RPMI8226 (cell line): ENCODE results near the gene STAT3.
A peak's percentile ranks its signal among the peaks of the same experiment; 100 is the strongest.
"Not testable (repeated sequence)": the region's sequence is repeated elsewhere in the genome, so short reads cannot be mapped to it uniquely, and the experiment has no call there.

Experiments
- DNase-seq: peaks from one replicate; pipeline ENCODE4 v3.0.0-alpha.2; 2015

Gene STAT3

GRCh38 chr17:42388381-42389134 lies at the start of gene STAT3:
STAT3 (minus strand) TSS chr17:42388442; CDS start chr17:42348516, 39,926 bp downstream.
- peak; percentile 100 for DNase-seq

GRCh38 chr17:42436391-42436790 lies 48.1 kb upstream of the STAT3 start:
- no peak for DNase-seq

- no peak for DNase-seq
Observed at GRCh38 chr17:42431758-42432161, 43.5 kb upstream of the STAT3 start.

GRCh38 chr17:42429726-42430447 lies 41.6 kb upstream of the STAT3 start:
- peak; percentile 47 for DNase-seq

- DNase-seq: peak; percentile 65
Observed at GRCh38 chr17:42428141-42428944, 40.1 kb upstream of the STAT3 start.

- DNase-seq: no peak
Observed at GRCh38 chr17:42424991-42425610, 36.9 kb upstream of the STAT3 start.

GRCh38 chr17:42423766-42424165 lies 35.5 kb upstream of the STAT3 start:
- DNase-seq: no peak

- DNase-seq: no peak
Observed at GRCh38 chr17:42422958-42423712, 34.9 kb upstream of the STAT3 start, which contains the start of gene CAVIN1. CAVIN1 (minus strand) TSS chr17:42423256; CDS start chr17:42423097, 159 bp downstream.

- DNase-seq: peak; percentile 63
Observed at GRCh38 chr17:42422412-42422957, 34.2 kb upstream of the STAT3 start.

GRCh38 chr17:42421507-42422338 lies 33.5 kb upstream of the STAT3 start:
- DNase-seq: no peak

GRCh38 chr17:42421136-42421506 lies 32.9 kb upstream of the STAT3 start:
- no peak for DNase-seq

GRCh38 chr17:42417981-42418380 lies 29.7 kb upstream of the STAT3 start:
- not testable (repeated sequence) for DNase-seq

GRCh38 chr17:42414704-42415409 lies 26.6 kb upstream of the STAT3 start:
- peak; percentile 85 for DNase-seq

GRCh38 chr17:42413464-42414040 lies 25.3 kb upstream of the STAT3 start:
- no peak for DNase-seq

- no peak for DNase-seq
Observed at GRCh38 chr17:42411905-42412679, 23.9 kb upstream of the STAT3 start.

- DNase-seq: no peak
Observed at GRCh38 chr17:42411361-42411760, 23.1 kb upstream of the STAT3 start.

GRCh38 chr17:42410319-42410685 lies 22.1 kb upstream of the STAT3 start:
- DNase-seq: no peak

GRCh38 chr17:42409523-42410318 lies 21.5 kb upstream of the STAT3 start:
- no peak for DNase-seq
